ENCODE results near the gene COX6B2.

GRCh38 chr19:55321466-55322137 lies 32.9 kb downstream of the COX6B2 start:
- TF ChIP-seq CTCF (IDR thresholded peaks at IDR 0.05) (no peak), POLR2AphosphoS5 (IDR thresholded peaks at IDR 0.05) (no peak), POLR2A (IDR thresholded peaks at IDR 0.05) (no peak)
